Natural killer cell (primary cell): ENCODE measurements around the gene TM2D1. TPM values are rescaled to one million over a fixed set of nuclear protein-coding genes. Genes with fewer than 3 reads are reported as not detected.

Source experiments
- ATAC-seq, 3 donors: fragments of 150-1000 bp in 2 of 3; fragments of 200-7000 bp in 1 of 3; cut with Tn5 transposase; 1 replicate in 1 of 3; 2 replicates in 2 of 3; pipeline ENCODE4 v1.10.0; 2021; ENCODE audit warnings: mild to moderate bottlenecking in 2 of 3, moderate library complexity in 2 of 3
- DNase-seq, 2 donors: peaks; one replicate each; pipeline versions ENCODE4 v3.0.0 to v3.0.0-alpha.2; 2013 to 2021; ENCODE audit warnings: mixed read lengths in 1 of 2
- H3K27ac ChIP-seq: one replicate; pipeline ENCODE4 v1.5.1; 2013; ENCODE audit warnings: mild to moderate bottlenecking, low read length
- H3K27me3 ChIP-seq: one replicate; pipeline ENCODE4 v1.6.1; 2013; ENCODE audit warnings: low read length; ENCODE audit not compliant: control insufficient read depth, insufficient read depth
- H3K36me3 ChIP-seq: one replicate; pipeline ENCODE4 v1.6.1; 2013; ENCODE audit warnings: low read length; ENCODE audit not compliant: control insufficient read depth, insufficient read depth
- H3K4me1 ChIP-seq: one replicate; pipeline ENCODE4 v1.6.1; 2013; ENCODE audit warnings: low read length; ENCODE audit not compliant: control insufficient read depth, insufficient read depth
- H3K4me3 ChIP-seq: one replicate; pipeline ENCODE4 v1.5.1; 2013; ENCODE audit warnings: low read length
- H3K9me3 ChIP-seq: one replicate; pipeline ENCODE4 v1.6.1; 2013; ENCODE audit warnings: low read length; ENCODE audit not compliant: control insufficient read depth, insufficient read depth
- H3K27ac Mint-ChIP-seq, 2 donors: one replicate each; pipeline ENCODE4 v1.8.0; 2022; ENCODE audit warnings: mild to moderate bottlenecking in 2 of 2, mixed read lengths in 2 of 2, moderate library complexity in 1 of 2
- H3K27me3 Mint-ChIP-seq, 2 donors: one replicate each; pipeline ENCODE4 v1.8.0; 2022; ENCODE audit warnings: low read depth in 2 of 2, mixed read lengths in 2 of 2
- H3K36me3 Mint-ChIP-seq: one replicate; pipeline ENCODE4 v1.8.0; 2022; ENCODE audit warnings: mixed read lengths
- H3K4me1 Mint-ChIP-seq, 2 donors: one replicate each; pipeline ENCODE4 v1.8.0; 2022; ENCODE audit warnings: mixed read lengths in 2 of 2
- H3K4me3 Mint-ChIP-seq: one replicate; pipeline ENCODE4 v1.8.0; 2022; ENCODE audit warnings: mild to moderate bottlenecking, moderate library complexity, mixed read lengths
- H3K9me3 Mint-ChIP-seq, 2 donors: one replicate each; pipeline ENCODE4 v1.8.0; 2022; ENCODE audit warnings: mixed read lengths in 2 of 2
- CTCF ChIP-seq: fragments of 200-600 bp; IDR thresholded peaks from one replicate; pipeline ENCODE4 v1.8.0; 2022; ENCODE audit warnings: antibody characterized with exemption
- WGBS: methylation state at CpG from one replicate; pipeline ENCODE4 v1.1.7; 2013; ENCODE audit warnings: missing lambda C conversion rate; ENCODE audit not compliant: insufficient coverage; 5-methylcytosine and 5-hydroxymethylcytosine counted together
- intact Hi-C: fragments of 100-400 bp; cut with micrococcal nuclease; formaldehyde crosslinking; loops from one replicate; pipeline ENCODE4 v1.14.2; 2022
- total RNA-seq, 4 donors: library from RNA; stranded (reverse); fragments of 120-200 nt in 1 of 4; gene quantifications; one replicate each; pipeline versions ENCODE4 v1.2.3 to v1.2.4, GENCODE V29; 2013 to 2022

The TM2D1 gene
- total RNA-seq, 3 donors from 2014 or later (not counting 1 experiment from before 2014, with no cell fraction given), result 24.7 to 34.2 (median 26.4) TPM

DNA sequence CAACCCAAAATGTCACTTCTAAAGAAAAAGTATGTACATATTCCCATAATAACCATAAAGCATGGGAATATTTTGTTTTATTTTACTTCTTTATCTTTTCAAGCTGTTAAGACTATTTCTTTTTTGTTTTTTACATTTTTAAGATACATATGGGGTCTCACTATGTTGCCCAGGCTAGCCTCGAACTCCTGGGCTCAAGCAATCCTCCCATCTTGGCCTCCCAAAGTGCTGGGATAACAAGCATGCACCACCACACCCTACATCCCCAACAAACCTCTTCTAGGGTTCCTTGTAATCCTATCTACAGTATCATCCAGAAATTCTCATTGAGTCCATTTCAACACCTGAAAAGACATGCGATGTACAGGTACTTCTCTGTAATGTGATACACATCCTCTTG, 87.5 kb downstream of the TM2D1 start:
- H3K27ac Mint-ChIP-seq, result no peak overlapping the region
- intact Hi-C loops, result no loop called here
- H3K36me3 Mint-ChIP-seq, result no peaks in the 10 kb centered on the region
- ATAC-seq (no peak), DNase-seq (no peak)
- Histone ChIP-seq H3K27me3 (no peaks in the 10 kb centered on the region), H3K27ac (no peak overlapping the region), H3K4me3 (no peak overlapping the region), H3K36me3 (no peaks in the 10 kb centered on the region), H3K4me1 (peaks cover 4% of the 10 kb centered on the region), H3K9me3 (no peaks in the 10 kb centered on the region)
- H3K4me1 Mint-ChIP-seq, result peaks cover 11 to 12% of the 10 kb centered on the region in 2 donors
- H3K27me3 Mint-ChIP-seq, result peaks cover 14 to 20% of the 10 kb centered on the region in 2 donors
- no peak for TF ChIP-seq CTCF
- H3K9me3 Mint-ChIP-seq, result no peaks in the 10 kb centered on the region
- WGBS, result 74% methylated on average over 1 of the region's 2 CpGs
- no peak overlapping the region for H3K4me3 Mint-ChIP-seq

DNA sequence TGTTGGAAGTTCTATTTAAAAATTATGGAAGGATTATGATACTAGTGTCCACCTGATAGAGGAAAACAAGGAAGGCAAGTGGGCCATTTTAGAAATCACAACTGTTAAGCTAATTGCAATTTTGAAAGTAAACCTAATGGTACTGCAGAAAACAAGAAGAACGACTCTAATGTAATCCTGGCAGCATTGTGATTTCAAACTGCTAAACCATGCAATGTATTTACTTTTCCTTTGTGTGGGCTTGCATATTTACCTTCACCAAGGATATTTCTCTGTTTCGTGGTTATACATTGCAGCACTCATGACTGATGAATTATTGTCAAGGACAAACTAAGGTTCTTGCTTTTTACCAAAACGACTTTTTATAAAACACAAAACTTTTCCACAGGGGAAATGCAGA, 88.1 kb downstream of the TM2D1 start:
- Histone ChIP-seq H3K27ac (no peak overlapping the region), H3K27me3 (no peaks in the 10 kb centered on the region), H3K4me1 (peaks cover 4% of the 10 kb centered on the region), H3K9me3 (no peaks in the 10 kb centered on the region), H3K4me3 (no peak overlapping the region), H3K36me3 (no peaks in the 10 kb centered on the region)
- intact Hi-C loops, result no loop called here
- H3K27me3 Mint-ChIP-seq, result peaks cover 13 to 19% of the 10 kb centered on the region in 2 donors
- H3K4me3 Mint-ChIP-seq, result no peak overlapping the region
- H3K4me1 Mint-ChIP-seq, result peaks cover 9% of the 10 kb centered on the region in 2 donors
- ATAC-seq (no peak), DNase-seq (no peak)
- no peak overlapping the region for H3K27ac Mint-ChIP-seq
- 49% methylated on average over 3 of the region's 3 CpGs for WGBS
- H3K9me3 Mint-ChIP-seq, result no peaks in the 10 kb centered on the region
- no peaks in the 10 kb centered on the region for H3K36me3 Mint-ChIP-seq
- TF ChIP-seq CTCF, result no peak

DNA sequence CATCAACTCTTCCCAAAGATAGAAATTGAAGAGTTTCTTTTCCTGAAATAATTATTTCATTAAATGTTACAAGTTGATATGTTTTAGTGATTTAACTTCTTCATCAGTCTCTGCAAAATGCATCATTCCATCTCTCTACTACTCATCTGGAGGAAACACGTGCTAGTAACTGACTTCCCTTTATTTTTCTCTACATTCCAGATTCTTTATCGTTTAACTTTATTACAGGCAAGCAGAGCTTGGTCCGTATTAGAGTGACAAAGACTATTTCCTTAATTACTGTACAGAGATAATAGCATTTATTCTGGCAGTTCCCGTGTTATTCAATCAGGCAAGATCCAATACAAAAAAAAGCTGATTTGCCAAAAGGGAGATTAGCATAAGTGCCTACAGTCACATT, 88.6 kb downstream of the TM2D1 start:
- Mint-ChIP-seq H3K4me1 (peaks cover 4 to 5% of the 10 kb centered on the region in 2 donors), H3K27me3 (peaks cover 12 to 15% of the 10 kb centered on the region in 2 donors), H3K36me3 (no peaks in the 10 kb centered on the region), H3K9me3 (no peaks in the 10 kb centered on the region), H3K27ac (no peak overlapping the region), H3K4me3 (no peak overlapping the region)
- no peak for ATAC-seq
- Histone ChIP-seq H3K27ac (no peak overlapping the region), H3K36me3 (no peaks in the 10 kb centered on the region), H3K9me3 (no peaks in the 10 kb centered on the region), H3K4me1 (peaks cover under 1% of the 10 kb centered on the region), H3K4me3 (no peak overlapping the region), H3K27me3 (no peaks in the 10 kb centered on the region)
- intact Hi-C loops, result no loop called here
- WGBS, result 30% methylated on average over 4 of the region's 4 CpGs
- no peak for TF ChIP-seq CTCF
- DNase-seq, result no peak

GRCh38 chr1:61635557-61635956, 89.4 kb downstream of the TM2D1 start:
- no peaks in the 10 kb centered on the region for H3K27me3 ChIP-seq
- Mint-ChIP-seq H3K27me3 (peaks cover 9% of the 10 kb centered on the region in 2 donors), H3K4me1 (no peaks in the 10 kb centered on the region), H3K36me3 (no peaks in the 10 kb centered on the region), H3K9me3 (no peaks in the 10 kb centered on the region), H3K4me3 (no peak overlapping the region), H3K27ac (no peak overlapping the region)
- no peak overlapping the region for H3K27ac ChIP-seq
- H3K9me3 ChIP-seq, result no peaks in the 10 kb centered on the region
- ATAC-seq (no peak), DNase-seq (no peak)
- no peaks in the 10 kb centered on the region for H3K36me3 ChIP-seq
- intact Hi-C loops, result no loop called here
- H3K4me3 ChIP-seq, result no peak overlapping the region
- 92% methylated on average over 3 of the region's 4 CpGs for WGBS
- TF ChIP-seq CTCF, result no peak
- no peaks in the 10 kb centered on the region for H3K4me1 ChIP-seq
